ENCODE data around the gene SQSTM1.

SQSTM1 gene

DNA sequence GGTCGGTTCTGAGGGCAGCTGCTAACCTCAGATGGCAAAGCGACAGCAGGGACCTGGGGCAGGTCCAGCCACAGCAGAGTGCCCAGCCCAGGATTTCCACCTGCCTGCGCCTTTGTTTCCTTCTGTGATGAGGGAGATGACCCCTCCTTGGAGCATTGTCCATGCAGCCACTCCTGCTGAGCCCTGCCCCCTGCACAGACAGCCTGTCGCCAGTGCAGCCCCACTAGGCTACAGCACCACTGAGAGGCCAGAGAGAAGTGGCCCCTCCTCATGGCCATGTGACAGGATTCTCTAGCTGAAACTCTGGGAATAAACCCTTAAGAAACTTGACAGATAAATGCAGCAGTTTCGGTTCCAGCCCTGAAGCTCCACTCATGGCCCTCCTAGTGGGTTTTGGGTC, 48.4 kb downstream of the SQSTM1 start:
- TF ChIP-seq SPI1 (IDR thresholded peaks at IDR 0.05; ENCODE audit: borderline replicate concordance, low read depth): no peak
- no peak for TF ChIP-seq GABPA (IDR thresholded peaks at IDR 0.05; ENCODE audit: low read depth)
- TF ChIP-seq, protein P1, sequence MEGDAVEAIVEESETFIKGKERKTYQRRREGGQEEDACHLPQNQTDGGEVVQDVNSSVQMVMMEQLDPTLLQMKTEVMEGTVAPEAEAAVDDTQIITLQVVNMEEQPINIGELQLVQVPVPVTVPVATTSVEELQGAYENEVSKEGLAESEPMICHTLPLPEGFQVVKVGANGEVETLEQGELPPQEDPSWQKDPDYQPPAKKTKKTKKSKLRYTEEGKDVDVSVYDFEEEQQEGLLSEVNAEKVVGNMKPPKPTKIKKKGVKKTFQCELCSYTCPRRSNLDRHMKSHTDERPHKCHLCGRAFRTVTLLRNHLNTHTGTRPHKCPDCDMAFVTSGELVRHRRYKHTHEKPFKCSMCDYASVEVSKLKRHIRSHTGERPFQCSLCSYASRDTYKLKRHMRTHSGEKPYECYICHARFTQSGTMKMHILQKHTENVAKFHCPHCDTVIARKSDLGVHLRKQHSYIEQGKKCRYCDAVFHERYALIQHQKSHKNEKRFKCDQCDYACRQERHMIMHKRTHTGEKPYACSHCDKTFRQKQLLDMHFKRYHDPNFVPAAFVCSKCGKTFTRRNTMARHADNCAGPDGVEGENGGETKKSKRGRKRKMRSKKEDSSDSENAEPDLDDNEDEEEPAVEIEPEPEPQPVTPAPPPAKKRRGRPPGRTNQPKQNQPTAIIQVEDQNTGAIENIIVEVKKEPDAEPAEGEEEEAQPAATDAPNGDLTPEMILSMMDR (IDR thresholded peaks at IDR 0.05; ENCODE audit: insufficient read depth, low read length): no peak
- TF ChIP-seq, protein P2, sequence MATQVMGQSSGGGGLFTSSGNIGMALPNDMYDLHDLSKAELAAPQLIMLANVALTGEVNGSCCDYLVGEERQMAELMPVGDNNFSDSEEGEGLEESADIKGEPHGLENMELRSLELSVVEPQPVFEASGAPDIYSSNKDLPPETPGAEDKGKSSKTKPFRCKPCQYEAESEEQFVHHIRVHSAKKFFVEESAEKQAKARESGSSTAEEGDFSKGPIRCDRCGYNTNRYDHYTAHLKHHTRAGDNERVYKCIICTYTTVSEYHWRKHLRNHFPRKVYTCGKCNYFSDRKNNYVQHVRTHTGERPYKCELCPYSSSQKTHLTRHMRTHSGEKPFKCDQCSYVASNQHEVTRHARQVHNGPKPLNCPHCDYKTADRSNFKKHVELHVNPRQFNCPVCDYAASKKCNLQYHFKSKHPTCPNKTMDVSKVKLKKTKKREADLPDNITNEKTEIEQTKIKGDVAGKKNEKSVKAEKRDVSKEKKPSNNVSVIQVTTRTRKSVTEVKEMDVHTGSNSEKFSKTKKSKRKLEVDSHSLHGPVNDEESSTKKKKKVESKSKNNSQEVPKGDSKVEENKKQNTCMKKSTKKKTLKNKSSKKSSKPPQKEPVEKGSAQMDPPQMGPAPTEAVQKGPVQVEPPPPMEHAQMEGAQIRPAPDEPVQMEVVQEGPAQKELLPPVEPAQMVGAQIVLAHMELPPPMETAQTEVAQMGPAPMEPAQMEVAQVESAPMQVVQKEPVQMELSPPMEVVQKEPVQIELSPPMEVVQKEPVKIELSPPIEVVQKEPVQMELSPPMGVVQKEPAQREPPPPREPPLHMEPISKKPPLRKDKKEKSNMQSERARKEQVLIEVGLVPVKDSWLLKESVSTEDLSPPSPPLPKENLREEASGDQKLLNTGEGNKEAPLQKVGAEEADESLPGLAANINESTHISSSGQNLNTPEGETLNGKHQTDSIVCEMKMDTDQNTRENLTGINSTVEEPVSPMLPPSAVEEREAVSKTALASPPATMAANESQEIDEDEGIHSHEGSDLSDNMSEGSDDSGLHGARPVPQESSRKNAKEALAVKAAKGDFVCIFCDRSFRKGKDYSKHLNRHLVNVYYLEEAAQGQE (IDR thresholded peaks at IDR 0.05; ENCODE audit: insufficient replicate concordance, low read depth): no peak
- no peak for TF ChIP-seq POLR2AphosphoS5 (IDR thresholded peaks at IDR 0.05; ENCODE audit: low read depth)
- no peak overlapping the region for H3K4me3 ChIP-seq (replicated peaks; ENCODE audit: insufficient read depth, low read length)
- no peak for DNase-seq (ENCODE audit: low read depth in 1 of 2, low spot score in 1 of 2)
- H3K27ac ChIP-seq (replicated peaks): no peak overlapping the region
- H3K27me3 ChIP-seq (ENCODE audit: insufficient read depth, poor library complexity, severe bottlenecking): no peaks in the 10 kb centered on the region

DNA sequence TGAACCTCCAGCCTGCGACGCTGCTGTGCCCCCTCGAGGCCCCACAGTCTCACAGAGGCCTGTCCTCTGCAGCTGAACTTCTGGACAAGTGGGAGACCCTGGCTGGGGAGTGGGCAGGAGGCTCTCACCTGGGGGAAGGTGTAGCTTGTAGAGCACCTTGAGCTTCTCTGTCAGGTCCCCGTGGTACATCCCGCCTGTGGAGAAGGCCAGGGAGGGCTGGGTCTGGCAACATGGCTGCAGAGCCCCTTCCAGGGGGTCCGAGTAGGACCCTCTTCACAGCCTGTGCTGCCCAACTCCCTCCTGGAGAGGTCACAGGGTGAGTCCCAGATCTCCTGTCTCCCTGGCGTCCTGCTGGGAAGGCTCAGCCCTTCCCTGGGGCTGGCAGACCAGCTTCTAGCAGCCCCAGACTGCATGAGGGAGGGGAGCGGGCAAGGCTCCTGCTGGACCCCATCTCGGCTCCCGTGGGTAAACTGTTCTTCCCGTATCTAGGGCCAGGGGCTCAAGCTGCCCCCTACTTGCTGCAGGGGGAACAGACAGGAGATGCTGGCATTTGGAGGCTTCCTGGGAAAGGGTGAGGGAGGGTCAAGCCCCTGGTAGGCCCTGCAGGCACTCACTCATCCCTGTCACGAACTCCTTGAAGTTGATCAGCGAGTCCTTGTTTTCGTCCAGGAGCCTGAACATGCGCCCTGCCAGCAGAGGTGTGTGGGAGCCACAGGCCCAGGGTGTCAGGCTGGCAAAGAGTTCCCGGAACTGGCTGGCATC, 49.1 kb downstream of the SQSTM1 start:
- H3K4me3 ChIP-seq (replicated peaks; ENCODE audit: insufficient read depth, low read length): no peak overlapping the region
- no peak for DNase-seq (ENCODE audit: low read depth in 1 of 2, low spot score in 1 of 2)
- TF ChIP-seq, protein P1 (IDR thresholded peaks at IDR 0.05; ENCODE audit: insufficient read depth, low read length): no peak
- TF ChIP-seq GABPA (IDR thresholded peaks at IDR 0.05; ENCODE audit: low read depth): no peak
- TF ChIP-seq, protein P2 (IDR thresholded peaks at IDR 0.05; ENCODE audit: insufficient replicate concordance, low read depth): no peak
- TF ChIP-seq SPI1 (IDR thresholded peaks at IDR 0.05; ENCODE audit: borderline replicate concordance, low read depth): no peak
- TF ChIP-seq POLR2AphosphoS5 (IDR thresholded peaks at IDR 0.05; ENCODE audit: low read depth): no peak

DNA sequence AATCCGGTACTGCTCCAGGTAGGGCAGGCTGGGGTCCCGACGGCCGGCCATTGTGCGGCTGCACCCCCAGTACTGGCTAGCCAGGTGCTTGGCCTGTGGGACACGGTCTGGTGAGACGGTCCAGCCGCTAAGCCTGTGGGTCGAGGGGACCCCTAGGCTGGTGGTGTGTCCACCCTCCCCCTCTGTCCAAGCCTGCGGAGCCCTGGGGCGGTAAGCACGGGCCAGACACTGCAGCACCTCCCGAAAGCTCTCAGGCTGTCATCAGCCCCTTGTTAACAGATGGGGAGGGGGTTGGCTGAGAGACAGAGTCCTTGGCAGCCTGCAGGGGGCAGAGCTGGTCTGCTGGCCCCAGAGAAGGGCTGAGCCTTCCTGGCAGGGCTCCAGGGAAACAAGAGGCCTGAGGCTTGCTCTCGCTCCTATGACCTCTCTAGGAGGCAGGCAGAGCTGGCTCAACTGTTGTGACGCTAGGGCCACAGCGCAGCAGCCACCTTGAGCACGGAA, 49.7 kb downstream of the SQSTM1 start:
- H3K27ac ChIP-seq (replicated peaks): no peak overlapping the region
- no peak for TF ChIP-seq SPI1 (IDR thresholded peaks at IDR 0.05; ENCODE audit: borderline replicate concordance, low read depth)
- TF ChIP-seq GABPA (IDR thresholded peaks at IDR 0.05; ENCODE audit: low read depth): no peak
- TF ChIP-seq, protein P1 (IDR thresholded peaks at IDR 0.05; ENCODE audit: insufficient read depth, low read length): no peak
- TF ChIP-seq, protein P2 (IDR thresholded peaks at IDR 0.05; ENCODE audit: insufficient replicate concordance, low read depth): no peak
- no peak for TF ChIP-seq POLR2AphosphoS5 (IDR thresholded peaks at IDR 0.05; ENCODE audit: low read depth)
- no peak for DNase-seq (ENCODE audit: low read depth in 1 of 2, low spot score in 1 of 2)
- H3K27me3 ChIP-seq (ENCODE audit: insufficient read depth, poor library complexity, severe bottlenecking): no peaks in the 10 kb centered on the region
- no peak overlapping the region for H3K4me3 ChIP-seq (replicated peaks; ENCODE audit: insufficient read depth, low read length)

More for the DNA sequence above, 49.1 kb downstream of the SQSTM1 start:
- Histone ChIP-seq H3K27me3 (ENCODE audit: insufficient read depth, poor library complexity, severe bottlenecking) (no peaks in the 10 kb centered on the region), H3K27ac (replicated peaks) (no peak overlapping the region)
